Smooth muscle cell (in vitro differentiated cells): ENCODE data around the gene DEDD. TPM values are rescaled to one million over a fixed set of nuclear protein-coding genes. Genes with fewer than 3 reads are reported as not detected.

Source experiments
- DNase-seq: peaks from one replicate; lab custom pipeline; 2025; ENCODE audit not compliant: unreplicated experiment; lab: John Stamatoyannopoulos, UW
- H2AFZ ChIP-seq: fragments of 200-600 bp; sonication (generic); 2 replicates; pipeline ENCODE4 v1.6.0; 2016; ENCODE audit warnings: antibody characterized with exemption, low read depth, mild to moderate bottlenecking
- H3F3A ChIP-seq: fragments of 200-600 bp; sonication (generic); 2 replicates; pipeline ENCODE4 v1.6.0; 2017; ENCODE audit warnings: antibody characterized with exemption, low read depth
- H3K27ac ChIP-seq: fragments of 200-600 bp; sonication (generic); 2 replicates; pipeline ENCODE4 v1.5.1; 2016; ENCODE audit warnings: low read depth, mild to moderate bottlenecking
- H3K27me3 ChIP-seq: fragments of 200-600 bp; sonication (generic); 2 replicates; pipeline ENCODE4 v1.6.1; 2016; ENCODE audit warnings: low read depth, mild to moderate bottlenecking
- H3K36me3 ChIP-seq: fragments of 200-600 bp; sonication (generic); 2 replicates; pipeline ENCODE4 v1.5.1; 2016; ENCODE audit warnings: low read depth
- H3K4me1 ChIP-seq: fragments of 200-600 bp; sonication (generic); 2 replicates; pipeline ENCODE4 v1.5.1; 2016; ENCODE audit warnings: low read depth
- H3K4me2 ChIP-seq: fragments of 200-600 bp; sonication (generic); 2 replicates; pipeline ENCODE4 v1.6.0; 2016; ENCODE audit warnings: mild to moderate bottlenecking
- H3K4me3 ChIP-seq: fragments of 200-600 bp; sonication (generic); 2 replicates; pipeline ENCODE4 v1.5.1; 2016; ENCODE audit warnings: mild to moderate bottlenecking
- H3K79me2 ChIP-seq: fragments of 200-600 bp; sonication (generic); 2 replicates; pipeline ENCODE4 v1.6.0; 2016; ENCODE audit warnings: low read depth, mild to moderate bottlenecking
- H3K9ac ChIP-seq: fragments of 200-600 bp; sonication (generic); 2 replicates; pipeline ENCODE4 v1.6.0; 2016; ENCODE audit warnings: low read depth
- H3K9me3 ChIP-seq: fragments of 200-600 bp; sonication (generic); replicated peaks from 2 replicates; pipeline ENCODE4 v1.5.1; 2016; ENCODE audit warnings: low read depth
- H4K20me1 ChIP-seq: fragments of 200-600 bp; sonication (generic); 2 replicates; pipeline ENCODE4 v1.6.0; 2016; ENCODE audit warnings: low read depth
- WGBS: methylation state at CpG from one replicate; pipeline ENCODE4 v1.1.7; 2016; ENCODE audit warnings: low lambda C conversion rate; 5-methylcytosine and 5-hydroxymethylcytosine counted together
- polyA plus RNA-seq: library from polyadenylated mRNA; unstranded; fragments of >200 nt; fragmentation: Nextera tagmentation; extraction: Ambion mirVana; gene quantifications from 2 replicates; pipeline ENCODE4 v1.2.1, GENCODE V29; 2016
- total RNA-seq: library from RNA; depleted of rRNA; stranded (reverse); fragments of >200 nt; gene quantifications from 2 replicates; pipeline ENCODE4 v1.2.3, GENCODE V29; 2014
- TF ChIP-seq, protein P1 (sequence below): fragments of 200-600 bp; sonication (generic); IDR thresholded peaks from 2 replicates; pipeline ENCODE4 v1.5.1; 2017; ENCODE audit warnings: borderline replicate concordance, mild to moderate bottlenecking, antibody characterized with exemption; ENCODE audit not compliant: insufficient read depth, poor library complexity, severe bottlenecking

DEDD gene
- total and polyA plus RNA-seq, 2 experiments from 2014 or later = 36.3 to 38.6 TPM

DNA sequence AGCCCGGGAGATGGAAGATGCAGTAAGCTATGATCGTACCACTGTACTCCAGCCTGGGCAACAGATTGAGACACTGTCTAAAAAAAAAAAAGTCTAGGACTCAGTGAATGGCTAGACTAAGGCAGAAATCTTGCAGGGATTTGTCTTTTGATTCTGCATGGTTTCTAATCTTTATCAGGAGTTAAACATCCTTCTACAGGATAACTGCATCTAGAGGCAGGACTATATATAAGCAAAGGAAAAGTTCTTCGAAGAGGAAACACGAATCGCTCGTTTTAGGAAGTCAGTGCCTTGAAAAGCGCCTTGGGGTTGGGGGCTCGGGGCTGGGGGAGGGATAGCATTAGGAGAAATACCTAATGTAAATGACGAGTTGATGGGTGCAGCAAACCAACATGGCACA is 20.7 kb upstream of the DEDD start:
- peaks cover 6% of the 10 kb centered on the region for H3K4me1 ChIP-seq
- WGBS = 26% methylated on average over 9 of the region's 9 CpGs
- TF ChIP-seq, protein P1, sequence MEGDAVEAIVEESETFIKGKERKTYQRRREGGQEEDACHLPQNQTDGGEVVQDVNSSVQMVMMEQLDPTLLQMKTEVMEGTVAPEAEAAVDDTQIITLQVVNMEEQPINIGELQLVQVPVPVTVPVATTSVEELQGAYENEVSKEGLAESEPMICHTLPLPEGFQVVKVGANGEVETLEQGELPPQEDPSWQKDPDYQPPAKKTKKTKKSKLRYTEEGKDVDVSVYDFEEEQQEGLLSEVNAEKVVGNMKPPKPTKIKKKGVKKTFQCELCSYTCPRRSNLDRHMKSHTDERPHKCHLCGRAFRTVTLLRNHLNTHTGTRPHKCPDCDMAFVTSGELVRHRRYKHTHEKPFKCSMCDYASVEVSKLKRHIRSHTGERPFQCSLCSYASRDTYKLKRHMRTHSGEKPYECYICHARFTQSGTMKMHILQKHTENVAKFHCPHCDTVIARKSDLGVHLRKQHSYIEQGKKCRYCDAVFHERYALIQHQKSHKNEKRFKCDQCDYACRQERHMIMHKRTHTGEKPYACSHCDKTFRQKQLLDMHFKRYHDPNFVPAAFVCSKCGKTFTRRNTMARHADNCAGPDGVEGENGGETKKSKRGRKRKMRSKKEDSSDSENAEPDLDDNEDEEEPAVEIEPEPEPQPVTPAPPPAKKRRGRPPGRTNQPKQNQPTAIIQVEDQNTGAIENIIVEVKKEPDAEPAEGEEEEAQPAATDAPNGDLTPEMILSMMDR = no peak
- peaks cover 10% of the 10 kb centered on the region for H3K79me2 ChIP-seq
- peak overlapping the region; percentile 88 for H2AFZ ChIP-seq
- no peaks in the 10 kb centered on the region for H4K20me1 ChIP-seq
- H3K27ac ChIP-seq = peak overlapping the region; percentile 93
- no peak for DNase-seq
- H3K27me3 ChIP-seq = no peaks in the 10 kb centered on the region
- no peaks in the 10 kb centered on the region for H3F3A ChIP-seq
- H3K4me2 ChIP-seq = peak overlapping the region; percentile 86
- peak overlapping the region; percentile 78 for H3K4me3 ChIP-seq
- H3K36me3 ChIP-seq = no peaks in the 10 kb centered on the region
- H3K9me3 ChIP-seq = no peaks in the 10 kb centered on the region
- peak overlapping the region; percentile 98 for H3K9ac ChIP-seq

DNA sequence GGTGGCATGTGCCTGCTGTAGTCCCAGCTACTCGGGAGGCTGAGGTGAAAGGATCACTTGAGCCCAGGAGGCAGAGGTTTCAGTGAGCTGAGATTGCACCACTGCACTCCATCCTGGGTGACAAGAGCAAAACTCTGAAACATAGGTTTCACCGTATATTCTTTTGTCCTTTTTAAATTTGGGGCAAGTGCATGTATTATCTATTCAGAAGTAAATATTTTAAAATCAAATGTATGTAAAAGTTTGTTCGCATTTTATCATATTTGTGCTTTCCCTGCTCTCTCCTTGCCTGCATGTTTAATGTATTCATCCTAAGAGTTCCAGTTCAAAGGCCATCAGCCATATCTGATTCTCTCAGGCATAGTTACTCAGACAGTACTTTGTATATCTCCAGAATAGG is 13.4 kb upstream of the DEDD start:
- TF ChIP-seq, protein P1 = no peak
- no peak overlapping the region for H3K4me3 ChIP-seq
- H3K79me2 ChIP-seq = no peaks in the 10 kb centered on the region
- no peaks in the 10 kb centered on the region for H3K27me3 ChIP-seq
- H3K9me3 ChIP-seq = no peaks in the 10 kb centered on the region
- H3K36me3 ChIP-seq = no peaks in the 10 kb centered on the region
- no peak for DNase-seq
- no peak overlapping the region for H3K27ac ChIP-seq
- no peaks in the 10 kb centered on the region for H3F3A ChIP-seq
- 94% methylated on average over 3 of the region's 3 CpGs for WGBS
- no peak overlapping the region for H3K4me2 ChIP-seq
- H3K9ac ChIP-seq = no peak overlapping the region
- H2AFZ ChIP-seq = no peak overlapping the region
- no peaks in the 10 kb centered on the region for H3K4me1 ChIP-seq
- H4K20me1 ChIP-seq = no peaks in the 10 kb centered on the region

DNA sequence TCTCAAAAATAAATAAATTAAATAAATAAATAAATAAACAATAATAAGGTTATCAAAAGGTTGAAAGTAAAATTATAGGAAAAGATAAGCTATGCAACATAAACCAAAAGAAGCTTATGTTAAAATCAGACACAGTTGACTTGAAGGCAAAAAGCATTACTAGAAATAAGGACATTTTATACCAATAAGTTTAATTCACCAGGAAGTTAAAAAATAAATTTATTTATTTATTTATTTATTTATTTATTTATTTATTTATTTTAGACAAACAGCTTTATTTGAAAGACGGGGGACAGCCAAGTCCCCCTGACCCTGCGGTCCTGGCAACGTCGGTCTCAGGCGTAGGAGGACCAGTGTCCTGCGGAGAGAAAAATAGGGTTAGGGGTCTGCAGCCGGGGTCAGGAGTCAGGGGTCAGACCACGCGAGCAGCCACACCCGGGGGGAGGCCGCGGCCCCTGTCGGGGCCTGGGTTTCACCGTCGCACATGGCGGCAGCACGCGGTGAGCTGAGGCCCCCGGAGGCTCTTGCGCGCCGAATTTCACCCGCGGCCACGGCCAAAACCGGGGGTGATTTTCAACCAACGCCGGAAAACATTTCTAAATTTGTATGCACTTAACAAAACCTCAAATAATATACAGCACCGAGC is 8.4 kb upstream of the DEDD start:
- Histone ChIP-seq H3K9me3 (no peaks in the 10 kb centered on the region), H2AFZ (no peak overlapping the region), H3K27me3 (no peaks in the 10 kb centered on the region), H3K4me3 (no peak overlapping the region), H3K79me2 (peaks cover 6% of the 10 kb centered on the region), H3K4me2 (no peak overlapping the region), H3K9ac (no peak overlapping the region), H3F3A (no peaks in the 10 kb centered on the region), H3K4me1 (no peaks in the 10 kb centered on the region), H3K27ac (no peak overlapping the region), H3K36me3 (no peaks in the 10 kb centered on the region), H4K20me1 (no peaks in the 10 kb centered on the region)
- WGBS = 98% methylated on average over 29 of the region's 29 CpGs
- TF ChIP-seq, protein P1 = no peak
- no peak for DNase-seq

DNA sequence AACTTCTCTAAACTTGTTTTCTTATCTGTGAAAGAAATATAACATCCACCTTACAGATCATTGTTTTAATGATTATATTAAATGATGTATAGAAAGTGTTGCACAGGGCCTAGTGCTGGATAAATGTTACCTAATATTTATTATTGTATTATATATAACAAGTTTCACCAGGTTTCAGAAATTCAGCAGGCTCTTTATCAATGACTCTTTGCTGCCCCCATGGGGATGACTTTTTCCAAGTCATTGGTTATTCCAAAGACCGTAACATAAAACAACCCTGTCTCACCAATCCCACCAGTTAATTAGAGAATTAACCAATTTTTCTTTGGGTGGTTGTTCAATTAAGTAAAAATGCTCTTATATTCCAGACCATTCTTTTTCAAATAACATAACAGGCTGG is 7.3 kb upstream of the DEDD start:
- Histone ChIP-seq H3F3A (no peaks in the 10 kb centered on the region), H3K36me3 (no peaks in the 10 kb centered on the region), H3K4me1 (no peaks in the 10 kb centered on the region), H3K27ac (no peak overlapping the region), H3K9ac (no peak overlapping the region), H3K4me3 (no peak overlapping the region), H3K27me3 (no peaks in the 10 kb centered on the region), H2AFZ (no peak overlapping the region), H4K20me1 (peaks cover 1% of the 10 kb centered on the region), H3K79me2 (peaks cover 18% of the 10 kb centered on the region), H3K4me2 (no peak overlapping the region), H3K9me3 (no peaks in the 10 kb centered on the region)
- TF ChIP-seq, protein P1 = peak; percentile 52
- 56% methylated on average over 1 of the region's 1 CpG for WGBS
- DNase-seq = no peak
